Measurements from ENCODE around the gene RGL1.

The RGL1 gene

GRCh38 chr1:183920651-183921050 lies 115.7 kb downstream of the RGL1 start:
- no peak for DNase-seq

- DNase-seq, result no peak
Observed at GRCh38 chr1:183922197-183922596, 117.3 kb downstream of the RGL1 start.

- no peak for DNase-seq
Observed at GRCh38 chr1:183925947-183926346, 121.0 kb downstream of the RGL1 start.

GRCh38 chr1:183926983-183927382 lies 122.1 kb downstream of the RGL1 start:
- DNase-seq, result no peak

GRCh38 chr1:183931646-183932271 lies 126.8 kb downstream of the RGL1 start:
- DNase-seq, result no peak

GRCh38 chr1:183932412-183932811 lies 127.5 kb downstream of the RGL1 start:
- no peak for DNase-seq

- DNase-seq, result no peak
Observed at GRCh38 chr1:183933528-183934179, 128.7 kb downstream of the RGL1 start.

- DNase-seq, result no peak
Observed at GRCh38 chr1:183934314-183934713, 129.4 kb downstream of the RGL1 start.

GRCh38 chr1:183936009-183936408 lies 131.1 kb downstream of the RGL1 start:
- no peak for DNase-seq

- DNase-seq, result no peak
Observed at GRCh38 chr1:183936791-183937190, 131.9 kb downstream of the RGL1 start.

GRCh38 chr1:183937611-183938010 lies 132.7 kb downstream of the RGL1 start:
- DNase-seq, result no peak

- DNase-seq, result no peak
Observed at GRCh38 chr1:183941001-183941400, 136.1 kb downstream of the RGL1 start.

GRCh38 chr1:183942933-183943693 lies 138.2 kb downstream of the RGL1 start:
- no peak for DNase-seq

GRCh38 chr1:183945428-183946319 lies 140.8 kb downstream of the RGL1 start:
- DNase-seq, result no peak

- no peak for DNase-seq
Observed at GRCh38 chr1:183946320-183946613, 141.3 kb downstream of the RGL1 start.

GRCh38 chr1:183947988-183948387 lies 143.1 kb downstream of the RGL1 start:
- no peak for DNase-seq

GRCh38 chr1:183952101-183952500 lies 147.2 kb downstream of the RGL1 start:
- no peak for DNase-seq

GRCh38 chr1:183953031-183953430 lies 148.1 kb downstream of the RGL1 start:
- no peak for DNase-seq

- DNase-seq, result no peak
Observed at GRCh38 chr1:183954496-183954895, 149.6 kb downstream of the RGL1 start.

- DNase-seq, result no peak
Observed at GRCh38 chr1:183956559-183957188, 151.8 kb downstream of the RGL1 start.

- no peak for DNase-seq
Observed at GRCh38 chr1:183957216-183957830, 152.4 kb downstream of the RGL1 start.

- DNase-seq, result no peak
Observed at GRCh38 chr1:183958958-183959357, 154.0 kb downstream of the RGL1 start.
